ENCODE data around the gene ARSD.
"Not testable (repeated sequence)": the region's sequence is repeated elsewhere in the genome, so short reads cannot be mapped to it uniquely, and the experiment has no call there.

DNA sequence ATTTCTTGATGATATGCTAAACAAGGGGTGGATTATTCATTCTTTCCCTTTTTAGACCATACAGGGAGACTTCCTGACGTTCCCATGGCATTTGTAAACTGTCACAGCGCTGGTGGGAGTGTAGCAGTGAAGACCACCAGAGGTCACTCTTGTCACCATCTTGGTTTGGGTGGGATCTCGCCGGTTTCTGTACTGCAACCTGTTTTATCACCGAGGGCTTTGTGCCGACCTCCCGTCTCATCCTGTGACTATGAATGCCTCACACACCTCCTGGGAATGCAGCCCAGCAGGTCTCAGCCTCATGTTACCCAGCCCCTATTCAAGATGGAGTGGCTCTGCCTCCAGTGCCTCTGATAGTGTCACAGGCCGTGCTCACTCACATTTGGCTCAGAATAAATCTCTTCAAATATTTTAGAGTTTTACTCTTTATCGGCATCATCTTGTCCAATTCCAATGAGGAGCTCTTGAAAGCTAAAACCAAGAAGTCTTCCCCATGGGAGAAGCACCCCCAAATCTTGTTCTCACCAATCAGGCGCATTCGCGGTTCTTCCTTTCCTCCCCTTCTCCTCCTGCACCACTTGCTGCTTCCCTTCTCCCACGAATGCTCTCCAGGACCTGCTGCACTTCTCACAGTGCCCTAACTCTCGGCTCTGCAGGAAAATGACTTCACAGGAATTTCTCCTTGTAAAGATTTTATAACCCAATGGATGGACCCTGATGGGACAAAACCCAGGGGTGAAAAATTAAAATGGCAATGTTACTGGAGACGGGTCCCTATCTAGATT, 39.2 kb downstream of the ARSD start:
- TF ChIP-seq, protein P1, sequence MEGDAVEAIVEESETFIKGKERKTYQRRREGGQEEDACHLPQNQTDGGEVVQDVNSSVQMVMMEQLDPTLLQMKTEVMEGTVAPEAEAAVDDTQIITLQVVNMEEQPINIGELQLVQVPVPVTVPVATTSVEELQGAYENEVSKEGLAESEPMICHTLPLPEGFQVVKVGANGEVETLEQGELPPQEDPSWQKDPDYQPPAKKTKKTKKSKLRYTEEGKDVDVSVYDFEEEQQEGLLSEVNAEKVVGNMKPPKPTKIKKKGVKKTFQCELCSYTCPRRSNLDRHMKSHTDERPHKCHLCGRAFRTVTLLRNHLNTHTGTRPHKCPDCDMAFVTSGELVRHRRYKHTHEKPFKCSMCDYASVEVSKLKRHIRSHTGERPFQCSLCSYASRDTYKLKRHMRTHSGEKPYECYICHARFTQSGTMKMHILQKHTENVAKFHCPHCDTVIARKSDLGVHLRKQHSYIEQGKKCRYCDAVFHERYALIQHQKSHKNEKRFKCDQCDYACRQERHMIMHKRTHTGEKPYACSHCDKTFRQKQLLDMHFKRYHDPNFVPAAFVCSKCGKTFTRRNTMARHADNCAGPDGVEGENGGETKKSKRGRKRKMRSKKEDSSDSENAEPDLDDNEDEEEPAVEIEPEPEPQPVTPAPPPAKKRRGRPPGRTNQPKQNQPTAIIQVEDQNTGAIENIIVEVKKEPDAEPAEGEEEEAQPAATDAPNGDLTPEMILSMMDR (IDR thresholded peaks at IDR 0.05; ENCODE audit: low read depth, low read length), result peak; percentile 31
- TF ChIP-seq POLR2A (IDR thresholded peaks at IDR 0.05; ENCODE audit: extremely low read depth, insufficient read length); MYC (IDR thresholded peaks at IDR 0.05; ENCODE audit: low read depth, low read length): not testable (repeated sequence)
